LNCAP (cell line): ENCODE results near the gene SALL1.

Experiments used
- TF ChIP-seq, protein P1 (sequence below): fragments of 450-650 bp; IDR thresholded peaks from 2 replicates; pipeline ENCODE4 v1.5.1; 2017; ENCODE audit warnings: mild to moderate bottlenecking

SALL1 gene

GRCh38 chr16:51151435-51151960, 428 bp upstream of the SALL1 start:
- TF ChIP-seq, protein P1, sequence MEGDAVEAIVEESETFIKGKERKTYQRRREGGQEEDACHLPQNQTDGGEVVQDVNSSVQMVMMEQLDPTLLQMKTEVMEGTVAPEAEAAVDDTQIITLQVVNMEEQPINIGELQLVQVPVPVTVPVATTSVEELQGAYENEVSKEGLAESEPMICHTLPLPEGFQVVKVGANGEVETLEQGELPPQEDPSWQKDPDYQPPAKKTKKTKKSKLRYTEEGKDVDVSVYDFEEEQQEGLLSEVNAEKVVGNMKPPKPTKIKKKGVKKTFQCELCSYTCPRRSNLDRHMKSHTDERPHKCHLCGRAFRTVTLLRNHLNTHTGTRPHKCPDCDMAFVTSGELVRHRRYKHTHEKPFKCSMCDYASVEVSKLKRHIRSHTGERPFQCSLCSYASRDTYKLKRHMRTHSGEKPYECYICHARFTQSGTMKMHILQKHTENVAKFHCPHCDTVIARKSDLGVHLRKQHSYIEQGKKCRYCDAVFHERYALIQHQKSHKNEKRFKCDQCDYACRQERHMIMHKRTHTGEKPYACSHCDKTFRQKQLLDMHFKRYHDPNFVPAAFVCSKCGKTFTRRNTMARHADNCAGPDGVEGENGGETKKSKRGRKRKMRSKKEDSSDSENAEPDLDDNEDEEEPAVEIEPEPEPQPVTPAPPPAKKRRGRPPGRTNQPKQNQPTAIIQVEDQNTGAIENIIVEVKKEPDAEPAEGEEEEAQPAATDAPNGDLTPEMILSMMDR = no peak

DNA sequence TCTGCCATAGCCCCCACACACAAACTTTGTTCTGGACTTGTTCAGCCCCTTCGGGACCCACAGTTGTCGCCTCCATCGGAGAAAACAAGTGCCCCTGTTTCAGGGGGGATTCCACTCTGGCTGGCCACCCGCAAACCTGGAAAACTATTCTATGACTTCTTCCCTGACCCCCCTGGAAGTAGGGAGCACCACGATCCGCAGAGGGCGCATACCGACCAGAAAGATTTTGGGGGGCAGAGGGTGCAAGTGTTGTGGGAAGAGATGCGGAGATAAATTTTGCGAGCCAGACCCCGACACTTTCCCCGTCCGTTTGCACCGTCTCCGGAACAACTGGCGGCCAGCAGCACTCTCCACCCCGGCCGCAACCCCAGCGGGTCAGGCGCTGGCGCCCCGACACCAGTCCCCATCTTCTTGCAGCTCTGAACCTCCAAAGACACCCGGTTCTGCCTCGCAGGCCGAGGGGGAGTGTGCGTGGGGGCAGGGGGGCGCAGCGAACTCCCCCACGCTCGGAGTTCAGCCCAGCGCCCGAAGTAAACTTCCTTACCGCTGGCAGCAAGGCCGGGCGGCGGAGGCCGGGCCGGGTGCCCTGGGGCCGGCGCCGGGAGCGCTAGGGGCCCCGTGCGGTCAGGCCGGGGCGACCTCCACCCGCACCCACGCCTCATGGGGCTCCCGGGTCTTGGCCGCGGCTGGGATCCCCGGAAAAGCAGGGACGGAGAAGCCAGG, 744 bp downstream of the SALL1 start:
- TF ChIP-seq, protein P1 = no peak

- TF ChIP-seq, protein P1 = no peak
These were observed 1.3 kb downstream of the SALL1 start for GRCh38 chr16:51149721-51150164.

GRCh38 chr16:51149251-51149661, 1.8 kb downstream of the SALL1 start:
- TF ChIP-seq, protein P1 = no peak

GRCh38 chr16:51148678-51149228, 2.3 kb downstream of the SALL1 start:
- TF ChIP-seq, protein P1 = no peak

DNA sequence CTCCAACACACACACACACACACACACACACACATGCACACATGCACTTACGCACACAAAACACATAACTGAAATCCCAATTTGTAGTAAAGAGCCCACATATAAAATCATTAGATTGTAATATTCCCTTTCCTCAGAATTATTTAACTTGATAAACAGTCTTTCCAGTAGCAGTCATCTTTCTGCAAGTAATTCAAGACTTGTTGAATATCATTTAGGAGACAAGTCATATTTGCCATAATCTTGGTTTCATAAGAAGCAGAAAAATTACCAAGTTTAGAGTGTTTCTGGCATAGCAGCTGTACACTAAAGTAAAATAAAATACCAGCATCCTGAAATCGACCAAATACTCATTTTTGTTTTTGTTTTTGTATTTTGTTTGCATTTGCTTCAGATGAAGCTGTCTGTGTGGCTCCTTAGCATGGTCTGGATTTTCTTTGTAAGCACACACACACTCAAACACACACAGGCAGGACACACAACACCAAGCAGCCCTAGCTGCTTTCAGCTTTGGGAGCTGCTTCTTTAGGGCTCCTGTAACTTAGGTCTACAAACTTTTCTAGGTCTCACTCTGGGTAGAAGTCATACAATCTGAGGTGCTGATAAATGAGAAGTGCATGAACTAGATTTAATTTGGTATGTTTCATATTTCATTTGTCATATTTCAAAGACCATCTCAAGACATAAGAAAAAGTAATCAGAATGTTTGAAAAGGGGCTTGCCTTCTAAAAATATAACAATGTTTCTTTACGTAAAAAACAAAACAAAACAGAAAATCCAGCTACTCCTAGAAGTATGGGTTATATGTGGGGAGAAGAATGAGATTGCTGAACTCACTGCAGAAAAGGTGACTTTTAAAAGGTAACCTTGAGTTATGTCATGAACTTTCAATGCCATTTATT, 3.0 kb downstream of the SALL1 start:
- TF ChIP-seq, protein P1 = no peak

- TF ChIP-seq, protein P1 = no peak
These were observed 4.7 kb downstream of the SALL1 start for GRCh38 chr16:51146256-51146924.
